GM19193 (cell line): Measurements from ENCODE around the gene RAD51C.

ENCODE experiments used
- POLR2A ChIP-seq: IDR thresholded peaks from 4 replicates; pipeline ENCODE4 v1.6.1; 2011; ENCODE audit not compliant: insufficient read depth, insufficient read length; ENCODE audit errors: extremely low read depth

Gene RAD51C

DNA sequence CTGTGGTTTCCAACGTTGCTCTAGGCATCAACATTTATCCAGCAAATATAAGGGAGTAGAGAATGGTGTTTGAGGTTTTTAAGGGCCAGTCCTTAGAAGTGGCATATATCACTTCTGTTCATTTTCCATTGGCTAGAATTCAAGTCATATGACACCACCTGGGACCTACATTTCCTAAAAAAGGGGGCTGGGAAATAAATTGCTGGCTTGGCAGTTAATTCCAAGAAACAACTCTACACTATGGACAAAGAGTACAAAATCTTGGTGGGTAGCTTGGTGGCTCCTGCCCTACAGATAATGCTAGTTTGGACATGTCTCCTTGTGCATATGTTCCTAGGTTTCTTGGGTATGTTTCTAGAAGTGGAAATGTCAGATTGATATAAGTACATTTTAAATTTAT lies 70.9 kb downstream of the RAD51C start:
- no peak for TF ChIP-seq POLR2A

DNA sequence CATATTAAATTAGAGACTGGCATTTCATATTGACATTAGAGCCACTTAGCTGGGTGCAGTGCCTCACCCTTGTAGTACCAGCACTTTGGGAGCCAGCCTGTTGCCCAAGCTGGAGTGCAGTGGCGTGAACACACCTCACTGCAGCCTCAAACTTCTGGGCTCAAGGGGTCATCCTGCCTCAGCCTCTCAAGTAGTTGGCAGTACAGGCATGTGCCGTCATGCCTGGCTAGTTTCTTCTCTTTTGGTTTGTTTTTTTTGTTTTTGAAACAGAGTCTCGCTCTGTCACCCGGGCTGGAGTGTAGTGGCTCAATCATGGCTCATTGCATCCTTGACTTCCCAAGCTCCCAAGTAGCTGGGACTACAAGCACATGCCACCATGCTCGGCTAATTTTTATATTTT lies 72.0 kb downstream of the RAD51C start:
- TF ChIP-seq POLR2A: no peak

DNA sequence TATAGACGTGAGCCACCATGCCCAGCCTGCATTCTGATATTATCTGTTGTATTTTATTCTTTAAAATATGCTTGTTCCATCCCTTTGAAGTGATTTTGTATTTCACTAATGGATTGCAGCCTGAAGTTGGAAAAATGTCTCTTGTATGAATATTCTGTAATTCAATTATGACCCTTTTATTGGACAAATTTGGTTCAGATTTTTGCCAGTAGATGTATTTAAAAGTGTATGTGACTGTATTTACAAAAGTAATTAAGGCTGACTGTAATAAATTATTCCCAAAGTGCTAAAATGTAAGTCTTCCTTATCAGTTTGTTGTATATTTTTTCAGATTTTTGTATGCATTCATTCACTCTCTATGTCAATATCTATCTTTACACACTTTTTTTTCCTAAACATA lies 87.0 kb downstream of the RAD51C start:
- no peak for TF ChIP-seq POLR2A

DNA sequence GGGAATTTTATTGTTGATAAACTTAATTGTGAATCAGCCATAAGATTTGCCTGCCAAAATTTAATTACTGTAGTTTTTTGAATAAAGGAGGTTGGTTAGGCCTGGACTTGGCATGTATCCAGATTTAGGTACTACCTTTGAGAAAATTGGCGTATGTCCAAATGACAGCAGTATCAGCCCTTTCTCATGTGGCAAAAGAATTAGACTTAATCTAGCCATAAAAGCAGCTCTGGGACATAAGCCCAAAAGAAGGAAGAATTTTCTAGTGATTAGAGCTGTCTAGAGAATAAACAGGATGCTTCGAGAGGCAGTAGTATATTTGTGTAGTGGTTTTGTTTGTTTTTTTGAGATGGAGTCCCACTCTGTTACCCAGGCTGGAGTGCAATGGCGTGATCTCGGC lies 91.0 kb downstream of the RAD51C start:
- no peak for TF ChIP-seq POLR2A

DNA sequence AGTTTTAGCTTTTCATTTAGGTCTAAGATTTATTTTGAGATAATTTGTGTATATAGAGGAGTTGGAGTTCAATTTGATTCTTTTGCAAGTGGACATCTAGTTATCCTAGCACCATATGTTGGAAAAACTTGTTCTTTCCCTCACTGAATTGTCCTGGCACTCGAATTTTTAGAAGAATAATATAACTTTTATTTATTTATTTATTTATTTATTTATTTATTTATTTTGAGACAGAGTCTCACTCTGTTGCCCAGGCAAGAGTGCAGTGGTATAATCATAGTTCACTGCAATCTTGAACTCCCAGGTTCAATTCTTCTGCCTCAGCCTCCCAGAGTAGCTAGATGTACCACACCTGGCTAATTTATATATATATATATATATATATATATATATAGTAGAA lies 92.7 kb downstream of the RAD51C start:
- no peak for TF ChIP-seq POLR2A
